ENCODE data around the gene CREB5.

Gene CREB5

DNA sequence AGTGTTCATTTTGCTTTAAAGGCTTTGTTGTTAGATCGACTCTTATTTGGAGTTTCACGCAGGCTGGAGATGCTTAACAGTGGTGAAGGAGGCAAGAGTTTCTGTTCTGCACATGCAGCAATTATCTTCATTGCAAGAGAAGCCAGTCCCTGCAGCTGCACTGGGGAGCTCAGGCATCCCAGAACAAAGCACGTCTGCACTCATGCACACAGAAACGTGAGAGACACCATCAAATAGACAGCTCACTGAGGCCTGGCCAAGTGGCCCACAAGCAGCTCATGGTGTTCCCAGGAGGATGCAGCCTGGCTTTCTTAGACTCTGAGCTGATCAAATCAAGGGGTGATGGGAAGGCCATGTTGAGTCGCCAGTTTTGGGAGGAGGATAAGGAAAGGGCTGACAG is 246.1 kb downstream of the CREB5 start:
- H3K4me3 ChIP-seq (ENCODE audit: low read length in 2 of 2): no peak overlapping the region

GRCh38 chr7:28660132-28660531 is 247.8 kb downstream of the CREB5 start:
- Histone ChIP-seq H3K9ac (ENCODE audit: low read length in 2 of 2) (no peak overlapping the region), H3K9me3 (ENCODE audit: control insufficient read depth in 2 of 2, low read length in 2 of 2) (no peaks in the 10 kb centered on the region), H3K27me3 (ENCODE audit: control insufficient read depth in 1 of 2, insufficient read depth in 2 of 2, low read length in 2 of 2) (no peaks in the 10 kb centered on the region), H3K36me3 (ENCODE audit: control insufficient read depth in 2 of 2, insufficient read depth in 2 of 2, low read length in 2 of 2) (no peaks in the 10 kb centered on the region), H3K4me1 (ENCODE audit: control insufficient read depth, insufficient read depth, low read length) (no peaks in the 10 kb centered on the region), H3K4me3 (ENCODE audit: low read length in 2 of 2) (no peak overlapping the region), H3K27ac (ENCODE audit: low read length) (no peak overlapping the region)

More for the DNA sequence above, 246.1 kb downstream of the CREB5 start:
- no peak overlapping the region for H3K9ac ChIP-seq (ENCODE audit: low read length in 2 of 2)
- H3K36me3 ChIP-seq (ENCODE audit: control insufficient read depth in 2 of 2, insufficient read depth in 2 of 2, low read length in 2 of 2): no peaks in the 10 kb centered on the region
- no peaks in the 10 kb centered on the region for H3K27me3 ChIP-seq (ENCODE audit: control insufficient read depth in 1 of 2, insufficient read depth in 2 of 2, low read length in 2 of 2)
- H3K4me1 ChIP-seq (ENCODE audit: control insufficient read depth, insufficient read depth, low read length): no peaks in the 10 kb centered on the region
- no peak overlapping the region for H3K27ac ChIP-seq (ENCODE audit: low read length)
- H3K9me3 ChIP-seq (ENCODE audit: control insufficient read depth in 2 of 2, low read length in 2 of 2): no peaks in the 10 kb centered on the region

- Histone ChIP-seq H3K27me3 (ENCODE audit: control insufficient read depth in 1 of 2, insufficient read depth in 2 of 2, low read length in 2 of 2) (no peaks in the 10 kb centered on the region), H3K27ac (ENCODE audit: low read length) (no peak overlapping the region), H3K4me1 (ENCODE audit: control insufficient read depth, insufficient read depth, low read length) (no peaks in the 10 kb centered on the region), H3K36me3 (ENCODE audit: control insufficient read depth in 2 of 2, insufficient read depth in 2 of 2, low read length in 2 of 2) (no peaks in the 10 kb centered on the region), H3K9me3 (ENCODE audit: control insufficient read depth in 2 of 2, low read length in 2 of 2) (no peaks in the 10 kb centered on the region), H3K9ac (ENCODE audit: low read length in 2 of 2) (no peak overlapping the region), H3K4me3 (ENCODE audit: low read length in 2 of 2) (no peak overlapping the region)
Observed at GRCh38 chr7:28661826-28662595, 249.7 kb downstream of the CREB5 start.

DNA sequence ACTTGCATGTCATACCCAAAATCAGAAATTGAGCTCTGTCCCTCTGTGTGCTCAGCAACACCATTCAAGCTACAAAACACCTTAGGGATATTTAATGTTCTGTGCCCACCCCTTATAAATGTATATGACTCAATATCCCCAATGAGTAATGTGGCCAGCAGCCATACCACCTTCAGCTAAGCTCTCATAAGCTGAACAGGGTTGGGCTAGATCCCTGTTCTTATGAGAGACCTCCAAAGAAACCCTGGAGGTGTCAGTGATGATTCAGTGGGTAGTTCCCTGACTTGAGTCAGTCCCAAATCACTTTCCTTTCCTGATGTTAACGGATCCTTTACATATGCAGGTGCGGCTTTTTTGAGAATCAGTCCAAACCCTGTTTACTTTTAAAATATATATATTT is 253.8 kb downstream of the CREB5 start:
- Histone ChIP-seq H3K9ac (ENCODE audit: low read length in 2 of 2) (no peak overlapping the region), H3K4me3 (ENCODE audit: low read length in 2 of 2) (no peak overlapping the region), H3K36me3 (ENCODE audit: control insufficient read depth in 2 of 2, insufficient read depth in 2 of 2, low read length in 2 of 2) (no peaks in the 10 kb centered on the region), H3K4me1 (ENCODE audit: control insufficient read depth, insufficient read depth, low read length) (no peaks in the 10 kb centered on the region), H3K9me3 (ENCODE audit: control insufficient read depth in 2 of 2, low read length in 2 of 2) (no peaks in the 10 kb centered on the region), H3K27ac (ENCODE audit: low read length) (no peak overlapping the region), H3K27me3 (ENCODE audit: control insufficient read depth in 1 of 2, insufficient read depth in 2 of 2, low read length in 2 of 2) (no peaks in the 10 kb centered on the region)

- Histone ChIP-seq H3K4me1 (ENCODE audit: control insufficient read depth, insufficient read depth, low read length) (no peaks in the 10 kb centered on the region), H3K36me3 (ENCODE audit: control insufficient read depth in 2 of 2, insufficient read depth in 2 of 2, low read length in 2 of 2) (no peaks in the 10 kb centered on the region), H3K9me3 (ENCODE audit: control insufficient read depth in 2 of 2, low read length in 2 of 2) (no peaks in the 10 kb centered on the region), H3K27ac (ENCODE audit: low read length) (no peak overlapping the region), H3K4me3 (ENCODE audit: low read length in 2 of 2) (no peak overlapping the region), H3K9ac (ENCODE audit: low read length in 2 of 2) (no peak overlapping the region), H3K27me3 (ENCODE audit: control insufficient read depth in 1 of 2, insufficient read depth in 2 of 2, low read length in 2 of 2) (no peaks in the 10 kb centered on the region)
Observed at GRCh38 chr7:28668085-28668484, 255.8 kb downstream of the CREB5 start.

- no peaks in the 10 kb centered on the region for H3K36me3 ChIP-seq (ENCODE audit: control insufficient read depth in 2 of 2, insufficient read depth in 2 of 2, low read length in 2 of 2)
- no peaks in the 10 kb centered on the region for H3K9me3 ChIP-seq (ENCODE audit: control insufficient read depth in 2 of 2, low read length in 2 of 2)
- no peak overlapping the region for H3K27ac ChIP-seq (ENCODE audit: low read length)
- H3K27me3 ChIP-seq (ENCODE audit: control insufficient read depth in 1 of 2, insufficient read depth in 2 of 2, low read length in 2 of 2): no peaks in the 10 kb centered on the region
- no peak overlapping the region for H3K9ac ChIP-seq (ENCODE audit: low read length in 2 of 2)
- H3K4me3 ChIP-seq (ENCODE audit: low read length in 2 of 2): no peak overlapping the region
- no peaks in the 10 kb centered on the region for H3K4me1 ChIP-seq (ENCODE audit: control insufficient read depth, insufficient read depth, low read length)
Observed at GRCh38 chr7:28669330-28669729, 257.0 kb downstream of the CREB5 start.

GRCh38 chr7:28671526-28671925 is 259.2 kb downstream of the CREB5 start:
- Histone ChIP-seq H3K4me3 (ENCODE audit: low read length in 2 of 2) (no peak overlapping the region), H3K27me3 (ENCODE audit: control insufficient read depth in 1 of 2, insufficient read depth in 2 of 2, low read length in 2 of 2) (no peaks in the 10 kb centered on the region), H3K9ac (ENCODE audit: low read length in 2 of 2) (no peak overlapping the region), H3K27ac (ENCODE audit: low read length) (no peak overlapping the region), H3K36me3 (ENCODE audit: control insufficient read depth in 2 of 2, insufficient read depth in 2 of 2, low read length in 2 of 2) (no peaks in the 10 kb centered on the region), H3K9me3 (ENCODE audit: control insufficient read depth in 2 of 2, low read length in 2 of 2) (no peaks in the 10 kb centered on the region), H3K4me1 (ENCODE audit: control insufficient read depth, insufficient read depth, low read length) (no peaks in the 10 kb centered on the region)

DNA sequence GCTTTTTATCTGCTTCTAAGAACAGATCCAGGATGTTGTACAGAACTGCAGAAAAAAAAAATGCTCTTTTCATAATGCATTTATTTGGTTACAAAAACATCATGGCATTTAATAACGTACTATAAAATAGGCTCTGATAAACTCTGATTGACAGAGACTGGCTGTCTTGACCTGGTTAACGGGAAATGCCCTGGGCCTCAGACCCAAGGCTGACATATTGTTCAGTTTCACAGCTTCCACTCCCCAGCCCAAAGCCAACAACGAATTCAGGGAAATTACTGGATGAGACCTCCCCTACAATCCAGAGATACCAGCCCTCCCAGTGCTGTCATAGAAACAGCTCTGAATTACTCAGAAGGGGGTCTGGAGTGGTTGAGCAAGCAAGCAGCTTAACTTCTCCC is 260.1 kb downstream of the CREB5 start:
- no peaks in the 10 kb centered on the region for H3K4me1 ChIP-seq (ENCODE audit: control insufficient read depth, insufficient read depth, low read length)
- no peaks in the 10 kb centered on the region for H3K36me3 ChIP-seq (ENCODE audit: control insufficient read depth in 2 of 2, insufficient read depth in 2 of 2, low read length in 2 of 2)
- H3K27ac ChIP-seq (ENCODE audit: low read length): no peak overlapping the region
- no peaks in the 10 kb centered on the region for H3K27me3 ChIP-seq (ENCODE audit: control insufficient read depth in 1 of 2, insufficient read depth in 2 of 2, low read length in 2 of 2)
- H3K4me3 ChIP-seq (ENCODE audit: low read length in 2 of 2): no peak overlapping the region
- no peak overlapping the region for H3K9ac ChIP-seq (ENCODE audit: low read length in 2 of 2)
- H3K9me3 ChIP-seq (ENCODE audit: control insufficient read depth in 2 of 2, low read length in 2 of 2): no peaks in the 10 kb centered on the region

DNA sequence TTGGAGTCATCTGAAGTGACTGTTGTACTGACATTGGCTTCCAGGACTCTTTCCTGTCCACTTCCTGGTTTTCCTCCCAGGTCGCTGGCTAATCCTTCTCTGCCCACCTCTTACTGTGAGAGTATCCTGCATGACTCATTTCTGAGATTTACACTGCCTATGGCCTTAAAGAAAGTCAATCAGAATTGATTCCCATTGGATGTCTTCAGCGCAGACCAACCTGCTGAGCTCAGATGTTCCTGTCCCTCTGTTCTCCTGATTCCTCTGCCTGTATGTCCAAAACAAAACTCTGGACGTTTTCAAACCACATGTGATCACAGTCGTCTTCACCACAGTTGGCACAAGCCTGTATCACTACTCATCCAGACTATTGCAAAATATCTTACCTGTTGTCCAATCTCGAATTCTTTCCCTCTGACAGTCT is 262.1 kb downstream of the CREB5 start:
- Histone ChIP-seq H3K36me3 (ENCODE audit: control insufficient read depth in 2 of 2, insufficient read depth in 2 of 2, low read length in 2 of 2) (no peaks in the 10 kb centered on the region), H3K9ac (ENCODE audit: low read length in 2 of 2) (no peak overlapping the region), H3K4me1 (ENCODE audit: control insufficient read depth, insufficient read depth, low read length) (no peaks in the 10 kb centered on the region), H3K27me3 (ENCODE audit: control insufficient read depth in 1 of 2, insufficient read depth in 2 of 2, low read length in 2 of 2) (no peaks in the 10 kb centered on the region), H3K9me3 (ENCODE audit: control insufficient read depth in 2 of 2, low read length in 2 of 2) (no peaks in the 10 kb centered on the region), H3K27ac (ENCODE audit: low read length) (no peak overlapping the region), H3K4me3 (ENCODE audit: low read length in 2 of 2) (no peak overlapping the region)

- Histone ChIP-seq H3K27me3 (ENCODE audit: control insufficient read depth in 1 of 2, insufficient read depth in 2 of 2, low read length in 2 of 2) (no peaks in the 10 kb centered on the region), H3K27ac (ENCODE audit: low read length) (no peak overlapping the region), H3K4me3 (ENCODE audit: low read length in 2 of 2) (no peak overlapping the region), H3K9me3 (ENCODE audit: control insufficient read depth in 2 of 2, low read length in 2 of 2) (no peaks in the 10 kb centered on the region), H3K36me3 (ENCODE audit: control insufficient read depth in 2 of 2, insufficient read depth in 2 of 2, low read length in 2 of 2) (no peaks in the 10 kb centered on the region), H3K9ac (ENCODE audit: low read length in 2 of 2) (no peak overlapping the region), H3K4me1 (ENCODE audit: control insufficient read depth, insufficient read depth, low read length) (no peaks in the 10 kb centered on the region)
Observed at GRCh38 chr7:28675429-28675828, 263.1 kb downstream of the CREB5 start.

GRCh38 chr7:28677668-28678067 is 265.4 kb downstream of the CREB5 start:
- Histone ChIP-seq H3K27me3 (ENCODE audit: control insufficient read depth in 1 of 2, insufficient read depth in 2 of 2, low read length in 2 of 2) (no peaks in the 10 kb centered on the region), H3K9ac (ENCODE audit: low read length in 2 of 2) (no peak overlapping the region), H3K27ac (ENCODE audit: low read length) (no peak overlapping the region), H3K9me3 (ENCODE audit: control insufficient read depth in 2 of 2, low read length in 2 of 2) (no peaks in the 10 kb centered on the region), H3K4me1 (ENCODE audit: control insufficient read depth, insufficient read depth, low read length) (no peaks in the 10 kb centered on the region), H3K4me3 (ENCODE audit: low read length in 2 of 2) (no peak overlapping the region), H3K36me3 (ENCODE audit: control insufficient read depth in 2 of 2, insufficient read depth in 2 of 2, low read length in 2 of 2) (no peaks in the 10 kb centered on the region)

Measured in stomach smooth muscle (tissue), 2 donors.